Measurements from ENCODE around the gene MEGF11.

- TF ChIP-seq CTCF (conservative IDR thresholded peaks at IDR 0.05; ENCODE audit: low read depth, low read length) = no peak
- TF ChIP-seq EZH2 (IDR thresholded peaks at IDR 0.05; ENCODE audit: low read length, unreplicated experiment) = no peak
- TF ChIP-seq EZH2phosphoT487 (IDR thresholded peaks at IDR 0.05; ENCODE audit: borderline replicate concordance, low read length) = no peak
These were observed 49.1 kb upstream of the MEGF11 start for GRCh38 chr15:66302489-66303278.
